K562 (cell line): Measurements from ENCODE around the gene PAN3. TPM values are rescaled to one million over a fixed set of nuclear protein-coding genes. Genes with fewer than 3 reads are reported as not detected.

Experiments used
- polyA plus RNA-seq, 8 experiments: library from polyadenylated mRNA; depleted of rRNA in 4 of 8; stranded (reverse) in 5 of 8; unstranded in 3 of 8; fragments of >200 nt; fragmentation: Nextera tagmentation in 2 of 8; fragmentation: Illumina TruSeq in 1 of 8; extraction: Ambion mirVana in 2 of 8; extraction: Trizol in 1 of 8; gene quantifications; 2 replicates each; pipeline versions ENCODE4 v1.2.1 to v1.2.3, GENCODE V29; 2011 to 2014; ENCODE audit warnings: inconsistent platforms in 1 of 8, missing spikeins in 1 of 8
- small RNA-seq: library from RNA; depleted of rRNA; stranded (forward); fragments of <200 nt; gene quantifications from one replicate; pipeline ENCODE3, GENCODE V24; 2014
- total RNA-seq, 7 experiments: library from RNA; depleted of rRNA in 6 of 7; stranded (reverse); fragments of >200 nt in 6 of 7; fragmentation: Illumina TruSeq in 2 of 7; extraction: Trizol in 2 of 7; gene quantifications; 2 replicates each; pipeline versions ENCODE4 v1.2.1 to v1.2.3, GENCODE V29; 2011 to 2021; ENCODE audit warnings: low replicate concordance in 1 of 7

Gene PAN3
- total and polyA plus RNA-seq, 9 of the 15 experiments (the other 6 are each of a cell fraction or from before 2014, with no cell fraction given), result 7.2 to 19.9 (median 11.6) TPM

Small RNA genes lying within 50 kb of the gene (small RNA-seq; reads per million reads assigned to genes)
- gene RNU6-82P, result not detected

Other genes starting within 250 kb of the PAN3 start
- gene PDX1, start 218.5 kb upstream of the PAN3 start, total RNA-seq (2014; rRNA removed), result not detected in 2 replicates
- gene PDX1, start 218.5 kb upstream of the PAN3 start, total RNA-seq (2014; rRNA removed; fragmentation: Illumina TruSeq; extraction: Trizol), result not detected in 2 replicates
- gene PDX1, start 218.5 kb upstream of the PAN3 start, total RNA-seq (2015; rRNA removed; fragmentation: Illumina TruSeq; extraction: Trizol), result not detected in 2 replicates
- gene PDX1, start 218.5 kb upstream of the PAN3 start, total RNA-seq (2021), result not detected in 2 replicates
- not detected in 2 replicates for gene PDX1, start 218.5 kb upstream of the PAN3 start, polyA plus RNA-seq (2011; rRNA removed)
- gene PDX1, start 218.5 kb upstream of the PAN3 start, polyA plus RNA-seq (2014; fragmentation: Illumina TruSeq; extraction: Trizol), result not detected in 2 replicates
- gene PDX1, start 218.5 kb upstream of the PAN3 start, polyA plus RNA-seq (2014; fragmentation: Nextera tagmentation; extraction: Ambion mirVana), result not detected
- gene PDX1, start 218.5 kb upstream of the PAN3 start, polyA plus RNA-seq (2014; rRNA removed), result not detected in 2 replicates
- not detected in 2 replicates for gene CDX2, start 169.2 kb upstream of the PAN3 start, total RNA-seq (2014; rRNA removed)
- not detected in 2 replicates for gene CDX2, start 169.2 kb upstream of the PAN3 start, total RNA-seq (2014; rRNA removed; fragmentation: Illumina TruSeq; extraction: Trizol)
- not detected in 2 replicates for gene CDX2, start 169.2 kb upstream of the PAN3 start, total RNA-seq (2015; rRNA removed; fragmentation: Illumina TruSeq; extraction: Trizol)
- 0.04 and 0.11 TPM in 2 replicates for gene CDX2, start 169.2 kb upstream of the PAN3 start, total RNA-seq (2021)
- not detected in 2 replicates for gene CDX2, start 169.2 kb upstream of the PAN3 start, polyA plus RNA-seq (2011; rRNA removed)
- not detected in 2 replicates for gene CDX2, start 169.2 kb upstream of the PAN3 start, polyA plus RNA-seq (2014; fragmentation: Illumina TruSeq; extraction: Trizol)
- gene CDX2, start 169.2 kb upstream of the PAN3 start, polyA plus RNA-seq (2014; fragmentation: Nextera tagmentation; extraction: Ambion mirVana), result not detected
- not detected in 2 replicates for gene CDX2, start 169.2 kb upstream of the PAN3 start, polyA plus RNA-seq (2014; rRNA removed)
- not detected in 2 replicates for gene URAD, start 149.9 kb upstream of the PAN3 start, total RNA-seq (2014; rRNA removed)
- not detected in 2 replicates for gene URAD, start 149.9 kb upstream of the PAN3 start, total RNA-seq (2014; rRNA removed; fragmentation: Illumina TruSeq; extraction: Trizol)
- gene URAD, start 149.9 kb upstream of the PAN3 start, total RNA-seq (2015; rRNA removed; fragmentation: Illumina TruSeq; extraction: Trizol), result not detected in 2 replicates
- not detected in 2 replicates for gene URAD, start 149.9 kb upstream of the PAN3 start, total RNA-seq (2021)
- not detected in 2 replicates for gene URAD, start 149.9 kb upstream of the PAN3 start, polyA plus RNA-seq (2011; rRNA removed)
- not detected in 2 replicates for gene URAD, start 149.9 kb upstream of the PAN3 start, polyA plus RNA-seq (2014; fragmentation: Illumina TruSeq; extraction: Trizol)
- not detected for gene URAD, start 149.9 kb upstream of the PAN3 start, polyA plus RNA-seq (2014; fragmentation: Nextera tagmentation; extraction: Ambion mirVana)
- not detected in 2 replicates for gene URAD, start 149.9 kb upstream of the PAN3 start, polyA plus RNA-seq (2014; rRNA removed)
- gene FLT3, start 38.0 kb upstream of the PAN3 start, total RNA-seq (2014; rRNA removed), result not detected in 2 replicates
- not detected in 2 replicates for gene FLT3, start 38.0 kb upstream of the PAN3 start, total RNA-seq (2014; rRNA removed; fragmentation: Illumina TruSeq; extraction: Trizol)
- gene FLT3, start 38.0 kb upstream of the PAN3 start, total RNA-seq (2015; rRNA removed; fragmentation: Illumina TruSeq; extraction: Trizol), result not detected in 2 replicates
- not detected in 2 replicates for gene FLT3, start 38.0 kb upstream of the PAN3 start, total RNA-seq (2021)
- not detected in 2 replicates for gene FLT3, start 38.0 kb upstream of the PAN3 start, polyA plus RNA-seq (2011; rRNA removed)
- not detected in 2 replicates for gene FLT3, start 38.0 kb upstream of the PAN3 start, polyA plus RNA-seq (2014; fragmentation: Illumina TruSeq; extraction: Trizol)
- gene FLT3, start 38.0 kb upstream of the PAN3 start, polyA plus RNA-seq (2014; fragmentation: Nextera tagmentation; extraction: Ambion mirVana), result not detected
- gene FLT3, start 38.0 kb upstream of the PAN3 start, polyA plus RNA-seq (2014; rRNA removed), result not detected in 2 replicates